NCI-H748 treated with DMSO at 0.1 percent for 48 hours (cell line): ENCODE data around the gene MRPL20.
"Not testable (repeated sequence)": the region's sequence is repeated elsewhere in the genome, so short reads cannot be mapped to it uniquely, and the experiment has no call there.

Source experiments
- DNase-seq: peaks from one replicate; lab custom pipeline; 2025; lab: John Stamatoyannopoulos, UW

MRPL20 gene

GRCh38 chr1:1406101-1406820 is 832 bp downstream of the MRPL20 start:
- DNase-seq: no peak

DNA sequence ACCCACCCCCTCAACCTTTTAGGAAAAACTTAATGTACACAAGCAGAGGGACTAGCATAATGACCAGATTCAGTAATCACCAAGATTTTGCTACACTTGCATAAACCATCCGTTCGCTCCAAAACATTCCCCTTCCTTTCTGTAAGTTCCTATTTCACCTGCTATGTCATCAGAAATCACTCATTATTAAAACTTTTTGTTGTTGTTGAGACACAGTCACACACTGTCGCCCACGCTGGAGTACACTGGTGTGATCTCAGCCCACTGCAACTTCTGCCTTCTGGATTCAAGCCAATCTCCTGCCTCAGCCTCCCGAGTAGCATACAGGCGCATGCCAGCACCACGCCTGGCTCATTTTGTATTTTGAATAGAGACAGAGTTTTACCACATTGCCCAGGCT is 3.4 kb downstream of the MRPL20 start:
- no peak for DNase-seq

GRCh38 chr1:1402901-1403392 is 4.1 kb downstream of the MRPL20 start:
- DNase-seq: not testable (repeated sequence)

GRCh38 chr1:1402072-1402900 is 4.8 kb downstream of the MRPL20 start:
- DNase-seq: no peak

- no peak for DNase-seq
Measured at GRCh38 chr1:1401457-1402010, 5.6 kb downstream of the MRPL20 start.

DNA sequence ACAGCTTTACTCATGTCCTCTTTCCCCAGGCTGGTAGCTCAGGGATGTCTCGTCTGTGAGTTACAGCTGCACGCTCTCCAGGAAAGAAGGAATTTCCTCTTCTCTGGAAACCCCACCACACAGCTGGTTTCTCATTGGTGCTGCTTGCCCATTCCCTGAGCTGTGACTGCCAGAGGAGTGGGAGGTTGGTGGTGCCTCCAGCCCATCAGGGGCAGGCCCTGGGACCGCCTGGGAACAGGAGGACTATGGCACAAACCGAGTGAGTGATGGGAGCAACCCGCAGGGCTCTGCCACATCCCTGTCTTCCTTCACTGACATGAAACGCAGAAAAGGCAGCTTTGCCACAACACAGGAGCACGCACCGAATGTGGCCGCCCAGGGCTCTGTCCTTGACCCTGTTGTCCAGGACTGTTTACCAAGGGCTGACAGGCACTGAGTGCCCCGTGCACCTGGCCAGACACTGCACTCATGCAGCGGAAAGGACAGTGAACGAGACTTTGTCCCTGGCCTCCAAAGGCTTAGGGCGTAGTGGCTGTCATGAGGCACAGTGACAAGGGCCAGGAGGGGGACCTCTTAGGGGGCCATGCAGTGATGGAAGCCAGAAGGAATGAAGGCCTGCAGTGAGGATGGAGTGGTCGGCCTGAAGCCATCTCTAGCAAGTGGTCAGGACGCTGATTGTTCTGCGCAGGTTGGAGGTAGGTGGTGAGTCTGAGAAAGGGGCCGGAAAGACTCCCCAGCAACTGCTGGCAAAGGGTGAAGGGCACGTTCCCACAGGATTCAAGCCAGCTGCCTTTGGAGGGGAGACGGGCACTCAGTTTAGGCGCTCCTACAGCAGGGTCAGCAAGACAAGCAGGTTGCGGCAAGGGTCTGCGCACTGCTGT is 6.3 kb downstream of the MRPL20 start:
- DNase-seq: no peak

GRCh38 chr1:1399872-1400575 is 7.1 kb downstream of the MRPL20 start:
- no peak for DNase-seq

GRCh38 chr1:1399187-1399871 is 7.8 kb downstream of the MRPL20 start, which contains the start of gene CCNL2:
Gene CCNL2, minus strand, starts transcription at chr1:1399335. Its CDS starts 29 bp downstream, at chr1:1399306.
- peak; percentile 80 for DNase-seq

- no peak for DNase-seq
Measured at GRCh38 chr1:1398677-1399186, 8.4 kb downstream of the MRPL20 start.

DNA sequence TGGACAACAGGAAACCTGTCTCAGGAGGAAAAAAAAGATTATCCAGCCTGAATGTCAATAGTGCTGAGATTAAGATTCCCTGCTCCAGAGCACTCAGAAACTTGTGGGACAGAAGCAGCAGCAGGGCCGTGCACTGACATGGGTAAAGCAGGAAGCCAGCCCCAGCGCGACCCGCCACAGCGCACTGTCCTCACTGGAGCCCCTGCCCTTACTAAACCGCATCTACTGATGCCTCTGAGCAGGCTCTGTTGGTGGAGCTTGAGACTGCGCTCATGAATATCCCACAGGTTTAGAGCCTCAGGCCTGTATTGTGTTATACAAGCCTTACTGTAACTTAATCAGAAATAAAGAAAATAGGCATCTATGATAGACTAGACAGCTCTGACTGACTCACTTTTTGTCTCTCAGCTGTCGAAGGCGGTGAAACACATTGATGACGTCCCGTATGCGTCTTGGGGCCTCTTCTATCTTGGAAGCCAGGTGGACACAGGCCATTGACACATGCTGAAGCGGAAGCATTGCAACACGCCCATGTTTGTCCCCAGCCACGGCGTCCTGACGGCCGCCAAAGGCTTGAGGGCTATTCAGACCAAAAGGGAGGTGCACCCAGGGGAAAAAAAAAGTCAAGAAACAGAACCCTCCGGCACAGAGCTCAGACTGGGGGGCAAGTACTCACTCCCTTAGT is 9.1 kb downstream of the MRPL20 start:
- no peak for DNase-seq

DNA sequence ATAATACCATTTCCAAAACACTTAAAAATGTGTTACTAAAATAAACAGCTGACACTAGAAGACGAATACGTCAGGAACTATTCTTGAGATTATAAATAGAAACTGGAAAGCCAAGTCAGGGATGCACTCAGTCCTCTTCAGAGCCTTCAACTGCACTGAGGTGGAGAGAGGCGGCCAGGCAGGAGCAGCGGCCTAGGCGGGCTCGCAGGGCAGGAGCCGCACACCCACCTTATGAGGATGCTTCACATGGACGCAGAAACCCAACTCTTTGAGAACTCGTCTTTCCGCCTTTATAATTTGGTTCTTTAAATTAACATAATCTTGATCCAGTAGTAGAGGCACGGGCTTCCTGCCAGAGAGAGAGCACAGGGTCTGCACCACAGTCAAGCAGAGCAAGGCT is 11.9 kb downstream of the MRPL20 start:
- no peak for DNase-seq

- no peak for DNase-seq
Measured at GRCh38 chr1:1394116-1394515, 13.0 kb downstream of the MRPL20 start.

DNA sequence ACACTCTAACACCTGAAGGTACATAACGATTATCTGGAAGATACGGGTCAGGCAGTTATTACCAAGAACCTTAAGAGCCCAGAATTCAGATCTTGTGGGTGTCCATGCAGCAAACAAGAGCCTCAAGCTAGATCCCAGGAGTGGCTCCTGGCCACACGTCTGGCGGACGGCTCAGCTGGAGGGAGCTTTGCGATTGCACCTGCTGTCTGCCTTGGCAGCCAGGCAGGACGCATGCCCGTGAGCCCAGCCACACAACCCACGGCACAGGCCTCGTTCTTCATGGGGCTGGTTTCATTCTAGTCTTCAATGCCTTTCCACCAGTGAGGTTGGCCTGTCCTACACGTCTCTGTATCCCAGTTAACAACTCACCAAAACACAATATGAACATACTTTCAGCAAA is 13.7 kb downstream of the MRPL20 start:
- DNase-seq: no peak

DNA sequence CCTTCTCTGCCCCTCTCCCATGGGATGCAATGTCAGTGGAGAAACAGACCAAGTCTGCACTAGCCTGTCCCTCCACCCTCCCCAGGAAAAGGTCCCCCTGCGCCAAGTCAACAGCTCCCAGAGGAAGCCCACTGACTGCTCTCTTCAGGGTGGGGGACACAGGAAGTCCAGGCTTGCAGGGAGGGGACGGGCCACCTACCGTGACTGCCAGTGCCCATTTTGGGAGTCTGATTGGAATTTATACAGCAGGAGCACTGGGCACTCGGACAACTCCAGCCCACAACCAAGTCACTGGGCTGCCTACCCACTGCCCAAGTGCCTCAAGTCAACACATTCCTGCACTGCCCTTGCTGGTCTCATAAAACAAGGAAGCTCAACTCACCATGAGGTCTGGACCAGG is 14.1 kb downstream of the MRPL20 start:
- DNase-seq: no peak

DNA sequence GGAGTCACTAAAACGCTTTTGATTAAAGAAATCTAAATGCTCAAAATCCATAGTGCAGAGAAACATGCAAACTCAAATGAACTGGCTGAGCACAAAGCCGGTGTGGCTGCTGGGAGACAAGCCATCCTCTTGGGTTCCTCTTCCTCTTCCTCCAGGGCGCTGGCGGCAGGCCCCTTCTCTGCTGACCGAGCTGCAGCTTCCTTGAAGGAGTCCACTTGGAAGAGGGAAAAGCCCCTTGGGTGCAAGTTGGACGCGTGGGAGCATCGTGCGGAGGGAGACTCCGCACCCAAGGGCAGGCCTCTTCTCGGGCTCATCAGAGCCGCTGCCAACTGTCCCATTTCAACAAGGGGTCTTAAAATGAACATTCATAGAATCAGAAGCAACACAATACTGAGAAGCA is 15.9 kb downstream of the MRPL20 start:
- DNase-seq: no peak

- DNase-seq: no peak
Measured at GRCh38 chr1:1390675-1391074, 16.4 kb downstream of the MRPL20 start.

DNA sequence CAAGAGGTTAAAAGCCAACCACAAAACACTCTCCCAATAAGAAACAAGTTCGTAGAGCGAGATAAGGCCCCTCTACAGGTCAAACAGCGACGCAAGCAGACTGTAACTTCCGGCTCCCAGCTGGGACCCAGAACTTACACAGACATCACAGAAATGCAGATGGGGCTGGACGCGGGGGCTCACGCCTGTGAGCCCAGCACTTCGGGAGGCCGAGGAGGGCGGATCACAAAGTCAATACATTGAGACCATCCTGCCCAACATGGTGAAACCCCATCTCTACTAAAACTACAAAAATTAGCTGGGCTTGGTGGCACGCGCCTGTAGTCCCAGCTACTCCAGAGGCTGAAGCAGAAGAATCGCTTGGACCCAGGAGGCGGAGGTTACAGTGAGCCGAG is 19.0 kb downstream of the MRPL20 start:
- DNase-seq: no peak

DNA sequence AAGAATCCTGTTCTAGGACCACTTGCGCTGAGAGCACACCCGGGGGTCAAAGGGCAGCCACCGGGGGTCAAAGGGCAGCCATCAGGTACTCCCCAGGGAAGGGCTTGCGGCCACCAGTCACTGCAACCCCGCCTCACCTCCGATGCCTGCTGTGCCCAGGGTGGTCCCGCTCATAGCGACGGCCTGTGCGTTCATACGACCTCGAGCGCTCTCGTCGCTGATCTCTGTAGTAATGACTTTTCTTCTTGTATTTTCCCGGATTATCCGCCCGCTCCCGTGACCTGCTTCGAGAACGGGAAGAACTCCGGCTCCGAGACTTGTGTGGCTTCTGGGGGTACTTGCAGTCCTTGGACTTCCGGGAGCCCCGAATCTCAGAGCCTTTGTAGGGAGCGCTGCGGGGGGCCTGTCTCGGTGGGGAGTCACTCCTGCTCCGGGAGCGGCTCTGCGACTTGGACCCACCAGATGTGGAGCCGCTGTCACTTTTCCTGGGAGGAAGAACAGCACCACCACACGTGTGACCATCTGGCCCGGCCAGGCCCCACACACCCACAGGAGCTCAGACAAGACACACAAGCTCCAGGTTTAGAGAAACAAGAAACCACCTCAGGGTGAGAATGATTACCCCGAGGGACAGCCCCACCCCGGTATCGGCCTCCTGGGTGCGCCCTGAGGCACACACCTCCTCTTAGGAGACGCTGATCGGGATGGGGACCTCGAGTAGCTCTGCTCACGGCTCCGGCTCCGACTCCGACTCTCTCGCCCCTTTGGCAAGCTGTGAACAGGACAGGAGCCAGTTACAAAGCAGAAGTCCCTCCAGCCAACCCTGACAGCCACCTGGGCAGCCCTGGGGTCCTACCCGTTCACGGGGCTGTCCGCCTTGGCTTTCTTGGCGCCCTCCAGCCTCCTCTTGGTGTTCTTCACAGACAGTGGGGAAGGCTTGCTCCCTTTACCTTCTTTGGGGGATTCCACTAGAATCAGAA is 19.7 kb downstream of the MRPL20 start:
- no peak for DNase-seq

DNA sequence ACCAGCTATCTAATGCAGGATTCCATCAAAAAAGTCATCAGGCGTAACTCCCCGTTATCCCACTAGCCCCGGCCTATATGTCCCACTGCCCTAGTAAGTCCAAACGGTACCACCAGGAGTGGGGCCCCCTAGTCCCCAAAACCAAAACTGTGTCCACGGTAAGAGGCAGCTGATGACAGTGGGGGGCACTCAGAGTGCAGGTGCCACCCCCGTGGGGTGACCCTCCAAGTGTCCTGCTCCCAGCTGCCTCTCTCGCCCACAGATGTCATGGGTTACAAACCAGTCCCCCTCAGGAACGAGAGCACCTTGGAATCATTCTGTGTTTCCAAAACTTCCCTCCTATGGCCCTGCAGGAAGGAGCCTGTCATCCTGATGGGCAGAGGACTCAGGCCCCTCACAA is 21.2 kb downstream of the MRPL20 start:
- no peak for DNase-seq
